MM.1S (cell line): Measurements from ENCODE around the gene CD9.

ENCODE experiments used
- DNase-seq: peaks from one replicate; pipeline ENCODE4 v3.0.0-alpha.2; 2015
- H2AFZ ChIP-seq: fragments of 300-600 bp; sonication (generic); 2 replicates; pipeline ENCODE4 v1.6.0; 2016; ENCODE audit warnings: antibody characterized with exemption, low read length
- H3F3A ChIP-seq: fragments of 300-600 bp; sonication (generic); 2 replicates; pipeline ENCODE4 v1.6.1; 2016; ENCODE audit warnings: mild to moderate bottlenecking, antibody characterized with exemption, low read length, moderate library complexity, mixed read lengths; ENCODE audit not compliant: insufficient read depth
- H3K27ac ChIP-seq: fragments of 300-600 bp; sonication (generic); 2 replicates; pipeline ENCODE4 v1.5.1; 2016; ENCODE audit warnings: mild to moderate bottlenecking, low read length
- H3K27me3 ChIP-seq: fragments of 300-600 bp; sonication (generic); replicated peaks from 2 replicates; pipeline ENCODE4 v1.6.0; 2016; ENCODE audit warnings: low read length; ENCODE audit not compliant: insufficient read depth
- H3K36me3 ChIP-seq: fragments of 300-600 bp; sonication (generic); replicated peaks from 2 replicates; pipeline ENCODE4 v1.6.1; 2016; ENCODE audit warnings: mild to moderate bottlenecking, low read length, mixed read lengths; ENCODE audit not compliant: insufficient read depth
- H3K4me1 ChIP-seq: fragments of 300-600 bp; sonication (generic); 2 replicates; pipeline ENCODE4 v1.6.1; 2016; ENCODE audit warnings: low read length, mixed read lengths
- H3K4me2 ChIP-seq: fragments of 300-600 bp; sonication (generic); 2 replicates; pipeline ENCODE4 v1.6.0; 2016; ENCODE audit warnings: low read depth, low read length
- H3K4me3 ChIP-seq: fragments of 300-600 bp; sonication (generic); 2 replicates; pipeline ENCODE4 v1.5.1; 2016; ENCODE audit warnings: low read length, mixed read lengths
- H3K79me2 ChIP-seq: fragments of 300-600 bp; sonication (generic); 2 replicates; pipeline ENCODE4 v1.6.1; 2016; ENCODE audit warnings: mixed run types, low read length, mixed read lengths
- H3K9ac ChIP-seq: fragments of 300-600 bp; sonication (generic); 2 replicates; pipeline ENCODE4 v1.6.1; 2016; ENCODE audit warnings: low read length, mixed read lengths
- H3K9me2 ChIP-seq: fragments of 300-600 bp; sonication (generic); replicated peaks from 2 replicates; pipeline ENCODE4 v1.6.1; 2016; ENCODE audit warnings: mild to moderate bottlenecking, low read length, mixed read lengths; ENCODE audit not compliant: insufficient read depth
- H3K9me3 ChIP-seq: fragments of 300-600 bp; sonication (generic); replicated peaks from 2 replicates; pipeline ENCODE4 v1.6.1; 2016; ENCODE audit warnings: mild to moderate bottlenecking, low read length, mixed read lengths; ENCODE audit not compliant: insufficient read depth
- H4K20me1 ChIP-seq: fragments of 300-600 bp; sonication (generic); 2 replicates; pipeline ENCODE4 v1.6.1; 2016; ENCODE audit warnings: mild to moderate bottlenecking, low read length, moderate library complexity, mixed read lengths; ENCODE audit not compliant: insufficient read depth
- EZH2 ChIP-seq: fragments of 300-600 bp; sonication (generic); optimal IDR thresholded peaks from 2 replicates; pipeline ENCODE3; 2017; ENCODE audit warnings: low read depth, mild to moderate bottlenecking, antibody characterized with exemption, low read length, mixed read lengths
- EZH2phosphoT487 ChIP-seq: fragments of 300-600 bp; sonication (generic); IDR thresholded peaks from 2 replicates; pipeline ENCODE4 v1.6.1; 2018; ENCODE audit warnings: antibody characterized with exemption, low read length
- TF ChIP-seq, protein P1 (sequence below): fragments of 300-600 bp; sonication (generic); IDR thresholded peaks from 2 replicates; pipeline ENCODE4 v1.5.1; 2016; ENCODE audit warnings: antibody characterized with exemption, low read length, mixed read lengths

CD9 gene

DNA sequence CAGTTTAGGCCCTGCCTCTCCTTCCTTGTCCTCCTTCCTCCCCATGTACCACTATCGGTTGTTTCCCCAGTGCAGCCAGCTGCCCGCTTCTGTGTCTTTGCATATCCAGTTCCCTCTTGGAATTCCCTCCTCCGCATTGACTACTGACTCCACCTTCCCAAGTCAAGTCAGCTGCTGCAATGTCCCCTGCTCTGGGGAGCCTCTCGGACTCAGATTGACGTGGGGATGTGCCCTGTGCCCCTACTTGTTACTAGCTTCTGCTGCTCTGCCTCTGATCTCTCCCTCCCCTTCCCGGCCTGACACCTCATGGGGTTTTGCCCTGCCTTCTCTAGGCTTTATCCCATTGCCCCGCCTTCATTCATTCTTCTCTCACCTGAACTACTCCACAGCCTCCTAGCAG lies 2.1 kb upstream of the CD9 start:
- peaks cover 28% of the 10 kb centered on the region for H3K79me2 ChIP-seq
- H3K4me1 ChIP-seq: peaks cover 18% of the 10 kb centered on the region
- DNase-seq: no peak
- no peak overlapping the region for H3K27ac ChIP-seq
- H2AFZ ChIP-seq: no peak overlapping the region
- no peaks in the 10 kb centered on the region for H4K20me1 ChIP-seq
- H3K9ac ChIP-seq: no peak overlapping the region
- H3K36me3 ChIP-seq: no peaks in the 10 kb centered on the region
- H3K9me2 ChIP-seq: no peaks in the 10 kb centered on the region
- H3K27me3 ChIP-seq: peaks cover 2% of the 10 kb centered on the region; the same call in 1 of the 2 replicates
- no peak overlapping the region for H3K4me2 ChIP-seq
- no peak overlapping the region for H3K4me3 ChIP-seq
- no peak for TF ChIP-seq EZH2phosphoT487
- TF ChIP-seq, protein P1, sequence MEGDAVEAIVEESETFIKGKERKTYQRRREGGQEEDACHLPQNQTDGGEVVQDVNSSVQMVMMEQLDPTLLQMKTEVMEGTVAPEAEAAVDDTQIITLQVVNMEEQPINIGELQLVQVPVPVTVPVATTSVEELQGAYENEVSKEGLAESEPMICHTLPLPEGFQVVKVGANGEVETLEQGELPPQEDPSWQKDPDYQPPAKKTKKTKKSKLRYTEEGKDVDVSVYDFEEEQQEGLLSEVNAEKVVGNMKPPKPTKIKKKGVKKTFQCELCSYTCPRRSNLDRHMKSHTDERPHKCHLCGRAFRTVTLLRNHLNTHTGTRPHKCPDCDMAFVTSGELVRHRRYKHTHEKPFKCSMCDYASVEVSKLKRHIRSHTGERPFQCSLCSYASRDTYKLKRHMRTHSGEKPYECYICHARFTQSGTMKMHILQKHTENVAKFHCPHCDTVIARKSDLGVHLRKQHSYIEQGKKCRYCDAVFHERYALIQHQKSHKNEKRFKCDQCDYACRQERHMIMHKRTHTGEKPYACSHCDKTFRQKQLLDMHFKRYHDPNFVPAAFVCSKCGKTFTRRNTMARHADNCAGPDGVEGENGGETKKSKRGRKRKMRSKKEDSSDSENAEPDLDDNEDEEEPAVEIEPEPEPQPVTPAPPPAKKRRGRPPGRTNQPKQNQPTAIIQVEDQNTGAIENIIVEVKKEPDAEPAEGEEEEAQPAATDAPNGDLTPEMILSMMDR: no peak
- no peak for TF ChIP-seq EZH2
- no peaks in the 10 kb centered on the region for H3K9me3 ChIP-seq
- H3F3A ChIP-seq: 0 out of 2 replicates have a peak, but pooled peaks cover 3% of the 10 kb centered on the region

DNA sequence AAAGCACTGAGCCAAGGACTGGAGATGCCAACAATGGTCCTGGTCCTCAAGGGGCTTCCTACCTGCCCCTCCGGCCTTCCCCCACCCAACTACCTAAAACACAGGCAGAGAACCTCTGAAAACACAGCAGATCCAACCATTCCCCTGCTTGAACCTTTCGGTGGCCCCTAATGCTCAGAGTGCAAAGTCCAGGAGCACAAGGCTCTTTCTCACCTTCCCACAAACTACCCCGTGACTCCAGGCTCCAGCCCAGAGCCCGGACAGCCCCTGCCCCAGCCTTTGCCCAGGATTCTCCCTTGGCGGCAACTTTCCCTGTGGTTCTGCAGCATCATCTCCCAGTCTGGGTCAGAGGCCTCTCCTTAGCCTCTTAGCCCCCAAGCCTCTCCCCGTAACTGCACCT lies 1.6 kb upstream of the CD9 start:
- H3K4me2 ChIP-seq: no peak overlapping the region
- H3K9me2 ChIP-seq: no peaks in the 10 kb centered on the region
- H2AFZ ChIP-seq: no peak overlapping the region
- 0 out of 2 replicates have a peak, but pooled peaks cover 3% of the 10 kb centered on the region for H3F3A ChIP-seq
- no peak for TF ChIP-seq EZH2
- TF ChIP-seq EZH2phosphoT487: no peak
- TF ChIP-seq, protein P1: no peak
- no peak overlapping the region for H3K27ac ChIP-seq
- peaks cover 22% of the 10 kb centered on the region for H3K4me1 ChIP-seq
- no peak overlapping the region for H3K4me3 ChIP-seq
- H3K36me3 ChIP-seq: no peaks in the 10 kb centered on the region
- H3K9me3 ChIP-seq: no peaks in the 10 kb centered on the region
- H3K9ac ChIP-seq: no peak overlapping the region
- H4K20me1 ChIP-seq: no peaks in the 10 kb centered on the region
- peaks cover 33% of the 10 kb centered on the region for H3K79me2 ChIP-seq
- no peaks in the 10 kb centered on the region for H3K27me3 ChIP-seq
- DNase-seq: no peak

DNA sequence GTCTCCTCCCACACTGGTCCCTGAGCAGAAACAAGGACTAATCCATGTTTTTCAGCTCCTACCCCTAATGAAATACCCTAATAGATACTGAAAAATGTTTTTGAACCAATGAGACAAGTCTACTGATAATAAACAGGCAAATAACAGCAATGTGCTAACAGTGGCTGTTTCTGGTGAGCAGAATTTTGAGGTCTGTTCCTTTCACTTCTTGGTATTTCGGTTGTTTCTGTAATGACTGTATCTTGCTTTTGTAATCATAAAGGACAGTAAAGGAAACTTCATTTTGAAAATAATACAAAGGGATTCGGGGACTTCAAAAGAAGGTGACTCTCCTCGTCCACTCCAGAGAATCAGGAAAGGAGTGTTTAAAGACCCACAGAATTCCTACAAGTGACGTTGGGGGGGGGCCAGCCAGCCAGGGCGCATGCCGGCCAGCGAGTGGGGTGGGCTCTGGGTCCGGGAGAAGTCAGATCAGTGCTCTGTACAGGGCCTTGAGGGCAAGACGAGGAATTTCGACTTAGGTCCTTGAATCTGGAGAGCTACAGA lies 1.1 kb upstream of the CD9 start:
- DNase-seq: no peak
- H2AFZ ChIP-seq: no peak overlapping the region; the same call in 1 of the 2 replicates
- no peaks in the 10 kb centered on the region for H3K27me3 ChIP-seq
- H4K20me1 ChIP-seq: no peaks in the 10 kb centered on the region
- H3K9me3 ChIP-seq: no peaks in the 10 kb centered on the region
- no peak overlapping the region for H3K27ac ChIP-seq
- H3K36me3 ChIP-seq: no peaks in the 10 kb centered on the region
- H3F3A ChIP-seq: 0 out of 2 replicates have a peak, but pooled peaks cover 3% of the 10 kb centered on the region
- peaks cover 26% of the 10 kb centered on the region for H3K4me1 ChIP-seq
- H3K4me3 ChIP-seq: no peak overlapping the region
- H3K4me2 ChIP-seq: no peak overlapping the region
- no peaks in the 10 kb centered on the region for H3K9me2 ChIP-seq
- peaks cover 38% of the 10 kb centered on the region for H3K79me2 ChIP-seq
- TF ChIP-seq EZH2 (no peak), EZH2phosphoT487 (no peak)
- TF ChIP-seq, protein P1: no peak
- no peak overlapping the region for H3K9ac ChIP-seq
